Measurements from ENCODE around the gene L1CAM. TPM values are rescaled to one million over a fixed set of nuclear protein-coding genes. Genes with fewer than 3 reads are reported as not detected.

The L1CAM gene
- total RNA-seq (ENCODE audit: low replicate concordance): 2.9 and 12.6 TPM in 2 replicates
- long read RNA-seq: 0 reads

DNA sequence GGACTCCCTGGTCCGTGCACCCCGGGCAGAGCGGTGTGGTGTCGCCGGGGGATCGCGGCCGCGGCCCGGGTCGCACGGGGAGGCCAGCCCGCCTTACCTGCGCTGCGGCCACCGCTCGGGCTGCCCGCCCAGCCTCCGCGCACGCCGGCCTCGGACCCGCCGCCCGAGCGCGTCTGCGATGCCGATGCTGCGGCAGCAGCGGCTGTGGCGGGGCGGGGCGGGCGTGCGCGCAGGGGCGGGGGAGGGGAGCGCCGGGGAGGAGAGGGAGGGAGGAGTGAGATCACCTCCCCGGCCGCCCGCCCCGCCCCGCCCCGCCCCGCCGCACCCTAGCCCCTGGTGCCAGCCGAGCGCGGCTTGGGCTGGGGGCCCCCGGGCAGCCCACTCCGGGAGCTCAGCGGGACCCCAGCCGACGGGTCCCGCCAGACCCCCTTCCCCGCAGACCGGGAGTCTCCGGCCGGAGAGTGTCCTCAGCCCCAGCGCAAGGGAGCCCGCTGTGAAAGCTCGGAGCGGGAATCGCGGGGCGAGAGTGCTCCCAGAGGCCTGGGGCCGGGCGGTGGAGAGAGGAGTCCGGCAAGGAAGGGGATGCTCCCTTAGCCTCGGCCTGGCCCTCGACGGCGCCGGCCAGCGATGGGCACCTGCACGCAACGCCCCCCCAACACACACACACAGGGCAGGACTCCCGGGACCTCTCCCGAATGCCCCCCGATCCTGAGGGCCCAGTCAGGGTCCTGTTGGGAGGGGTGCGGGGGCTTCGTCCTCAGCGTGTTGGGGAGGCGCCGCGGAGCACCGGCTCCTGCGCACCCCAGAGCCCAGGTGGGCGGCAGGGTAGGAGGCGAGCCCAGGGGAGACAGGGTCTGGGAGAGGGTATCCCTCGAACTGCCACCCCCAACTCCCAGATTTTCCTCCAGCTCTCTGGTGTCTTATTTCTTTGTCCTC lies at the start of gene L1CAM:
Gene L1CAM, minus strand, starts transcription at position 206 of the 936 bp plus-strand sequence. CDS start 10,337 bp downstream, outside the sequence.
- no peaks in the 10 kb centered on the region for H3K4me1 Mint-ChIP-seq (ENCODE audit: unreplicated experiment)
- H3K4me3 Mint-ChIP-seq: peak within 1 kb of the TSS; percentile 58
- H3K27ac Mint-ChIP-seq: no peak within 1 kb of the TSS
- H3K36me3 Mint-ChIP-seq: no peaks in the 10 kb centered on the region
- peaks cover 44% of the 10 kb centered on the region for H3K27me3 Mint-ChIP-seq
- no peaks in the 10 kb centered on the region for H3K9me3 Mint-ChIP-seq
- DNase-seq (ENCODE audit: extremely low spot score, unreplicated experiment): no peak
- TF ChIP-seq, protein P1, sequence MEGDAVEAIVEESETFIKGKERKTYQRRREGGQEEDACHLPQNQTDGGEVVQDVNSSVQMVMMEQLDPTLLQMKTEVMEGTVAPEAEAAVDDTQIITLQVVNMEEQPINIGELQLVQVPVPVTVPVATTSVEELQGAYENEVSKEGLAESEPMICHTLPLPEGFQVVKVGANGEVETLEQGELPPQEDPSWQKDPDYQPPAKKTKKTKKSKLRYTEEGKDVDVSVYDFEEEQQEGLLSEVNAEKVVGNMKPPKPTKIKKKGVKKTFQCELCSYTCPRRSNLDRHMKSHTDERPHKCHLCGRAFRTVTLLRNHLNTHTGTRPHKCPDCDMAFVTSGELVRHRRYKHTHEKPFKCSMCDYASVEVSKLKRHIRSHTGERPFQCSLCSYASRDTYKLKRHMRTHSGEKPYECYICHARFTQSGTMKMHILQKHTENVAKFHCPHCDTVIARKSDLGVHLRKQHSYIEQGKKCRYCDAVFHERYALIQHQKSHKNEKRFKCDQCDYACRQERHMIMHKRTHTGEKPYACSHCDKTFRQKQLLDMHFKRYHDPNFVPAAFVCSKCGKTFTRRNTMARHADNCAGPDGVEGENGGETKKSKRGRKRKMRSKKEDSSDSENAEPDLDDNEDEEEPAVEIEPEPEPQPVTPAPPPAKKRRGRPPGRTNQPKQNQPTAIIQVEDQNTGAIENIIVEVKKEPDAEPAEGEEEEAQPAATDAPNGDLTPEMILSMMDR (conservative IDR thresholded peaks at IDR 0.05): no peak

- H3K27ac Mint-ChIP-seq: no peak overlapping the region
- no peaks in the 10 kb centered on the region for H3K9me3 Mint-ChIP-seq
Measured at GRCh38 chrX:153935326-153935851, 49.4 kb upstream of the L1CAM start.

GRCh38 chrX:153934762-153935325 lies 48.9 kb upstream of the L1CAM start, which contains the start of gene NAA10:
TSS of gene NAA10 (minus strand) at chrX:153935037. CDS start at chrX:153934904, 133 bp downstream.
- Mint-ChIP-seq H3K36me3 (peaks cover 4% of the 10 kb centered on the region), H3K4me3 (peak within 1 kb of the TSS; percentile 90), H3K27ac (peak within 1 kb of the TSS; percentile 55), H3K9me3 (no peaks in the 10 kb centered on the region), H3K27me3 (no peaks in the 10 kb centered on the region), H3K4me1 (ENCODE audit: unreplicated experiment) (no peaks in the 10 kb centered on the region)
- no peak for DNase-seq (ENCODE audit: extremely low spot score, unreplicated experiment)
- TF ChIP-seq, protein P1 (conservative IDR thresholded peaks at IDR 0.05): no peak

More at GRCh38 chrX:153935326-153935851, 49.4 kb upstream of the L1CAM start:
- no peaks in the 10 kb centered on the region for H3K27me3 Mint-ChIP-seq
- TF ChIP-seq, protein P1 (conservative IDR thresholded peaks at IDR 0.05): no peak
- no peaks in the 10 kb centered on the region for H3K4me1 Mint-ChIP-seq (ENCODE audit: unreplicated experiment)
- H3K4me3 Mint-ChIP-seq: peak overlapping the region; percentile 80
- no peak for DNase-seq (ENCODE audit: extremely low spot score, unreplicated experiment)
- H3K36me3 Mint-ChIP-seq: peaks cover 4% of the 10 kb centered on the region

GRCh38 chrX:153934148-153934761 lies 48.3 kb upstream of the L1CAM start:
- no peak for DNase-seq (ENCODE audit: extremely low spot score, unreplicated experiment)
- Mint-ChIP-seq H3K9me3 (no peaks in the 10 kb centered on the region), H3K27me3 (no peaks in the 10 kb centered on the region), H3K4me1 (ENCODE audit: unreplicated experiment) (no peaks in the 10 kb centered on the region), H3K4me3 (peak overlapping the region; percentile 90), H3K27ac (peak overlapping the region; percentile 55), H3K36me3 (peaks cover 4% of the 10 kb centered on the region)
- TF ChIP-seq, protein P1 (conservative IDR thresholded peaks at IDR 0.05): no peak

DNA sequence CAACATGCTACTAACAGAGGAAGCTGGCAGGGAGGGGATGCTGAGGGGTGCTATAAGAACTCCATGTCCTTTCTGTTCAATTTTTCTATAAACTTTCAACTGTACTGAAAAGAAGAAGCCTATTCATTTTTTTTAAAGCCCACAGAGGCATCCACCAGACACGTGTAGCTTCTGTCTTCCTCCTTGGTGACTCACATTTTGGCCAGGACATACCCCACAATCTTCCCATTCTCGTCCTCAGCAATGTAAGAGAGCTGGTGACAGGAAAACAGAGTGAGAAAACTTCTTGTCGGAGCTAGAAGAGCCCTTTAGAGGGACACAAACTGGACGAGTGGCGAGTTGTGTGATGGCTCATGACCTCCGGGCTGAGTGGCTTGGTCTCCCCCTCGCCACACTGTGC lies 47.8 kb upstream of the L1CAM start:
- H3K27me3 Mint-ChIP-seq: no peaks in the 10 kb centered on the region
- no peak for DNase-seq (ENCODE audit: extremely low spot score, unreplicated experiment)
- peak overlapping the region; percentile 90 for H3K4me3 Mint-ChIP-seq
- peaks cover 4% of the 10 kb centered on the region for H3K4me1 Mint-ChIP-seq (ENCODE audit: unreplicated experiment)
- no peaks in the 10 kb centered on the region for H3K9me3 Mint-ChIP-seq
- peaks cover 4% of the 10 kb centered on the region for H3K36me3 Mint-ChIP-seq
- H3K27ac Mint-ChIP-seq: peak overlapping the region; percentile 55
- TF ChIP-seq, protein P1 (conservative IDR thresholded peaks at IDR 0.05): no peak
